Esophagus squamous epithelium (tissue), 4 donors: ENCODE results near the gene TPCN2.

Experiments used
- POLR2A ChIP-seq, 4 donors: fragments of 450-650 bp; IDR thresholded peaks; one replicate each; pipeline ENCODE4 v1.6.1; 2017; ENCODE audit warnings: antibody characterized with exemption in 4 of 4, mild to moderate bottlenecking in 4 of 4, moderate library complexity in 3 of 4
- TF ChIP-seq, protein P1 (sequence below), 6 experiments: fragments of 450-650 bp in 4 of 6; fragments of 200-600 bp in 2 of 6; sonication (generic) in 2 of 6; IDR thresholded peaks; one replicate each; pipeline ENCODE4 v1.5.1; 2016 to 2019; ENCODE audit warnings: antibody characterized with exemption in 6 of 6, mild to moderate bottlenecking in 4 of 6, moderate library complexity in 4 of 6

DNA sequence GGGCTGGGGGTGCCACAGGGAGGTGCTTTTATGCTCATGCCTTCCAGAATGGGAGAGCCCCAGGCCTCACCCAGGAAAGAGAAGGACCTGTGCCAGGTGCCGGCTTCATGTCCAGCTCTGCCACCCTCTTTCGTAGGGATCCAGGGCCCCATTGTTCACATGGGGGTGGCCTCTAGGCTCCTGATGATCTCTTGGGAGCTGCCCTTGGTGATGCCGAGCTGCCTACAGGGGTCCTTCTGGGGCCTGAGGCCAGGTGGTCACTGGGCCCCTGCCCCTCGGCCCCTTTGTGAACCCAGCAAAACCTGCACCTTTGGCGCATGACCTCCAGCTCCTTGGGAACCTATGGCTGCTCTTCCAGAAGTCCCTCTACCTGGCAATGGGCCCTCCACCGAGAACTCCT, 65.6 kb downstream of the TPCN2 start:
- TF ChIP-seq, protein P1, sequence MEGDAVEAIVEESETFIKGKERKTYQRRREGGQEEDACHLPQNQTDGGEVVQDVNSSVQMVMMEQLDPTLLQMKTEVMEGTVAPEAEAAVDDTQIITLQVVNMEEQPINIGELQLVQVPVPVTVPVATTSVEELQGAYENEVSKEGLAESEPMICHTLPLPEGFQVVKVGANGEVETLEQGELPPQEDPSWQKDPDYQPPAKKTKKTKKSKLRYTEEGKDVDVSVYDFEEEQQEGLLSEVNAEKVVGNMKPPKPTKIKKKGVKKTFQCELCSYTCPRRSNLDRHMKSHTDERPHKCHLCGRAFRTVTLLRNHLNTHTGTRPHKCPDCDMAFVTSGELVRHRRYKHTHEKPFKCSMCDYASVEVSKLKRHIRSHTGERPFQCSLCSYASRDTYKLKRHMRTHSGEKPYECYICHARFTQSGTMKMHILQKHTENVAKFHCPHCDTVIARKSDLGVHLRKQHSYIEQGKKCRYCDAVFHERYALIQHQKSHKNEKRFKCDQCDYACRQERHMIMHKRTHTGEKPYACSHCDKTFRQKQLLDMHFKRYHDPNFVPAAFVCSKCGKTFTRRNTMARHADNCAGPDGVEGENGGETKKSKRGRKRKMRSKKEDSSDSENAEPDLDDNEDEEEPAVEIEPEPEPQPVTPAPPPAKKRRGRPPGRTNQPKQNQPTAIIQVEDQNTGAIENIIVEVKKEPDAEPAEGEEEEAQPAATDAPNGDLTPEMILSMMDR (IDR thresholded peaks at IDR 0.05): no peak
- no peak for TF ChIP-seq POLR2A (IDR thresholded peaks at IDR 0.05)
